Peyer's patch (tissue), 4 donors: ENCODE results near the gene NAALAD2. TPM values are rescaled to one million over a fixed set of nuclear protein-coding genes. Genes with fewer than 3 reads are reported as not detected.

Source experiments
- DNase-seq, 3 donors: peaks; one replicate each; pipeline ENCODE4 v3.0.0-alpha.2; 2017 to 2019
- H3K27ac ChIP-seq, 4 donors: fragments of 200-600 bp; sonication (generic); one replicate each; pipeline ENCODE4 v1.5.1; 2016 to 2019
- H3K27me3 ChIP-seq, 2 donors: fragments of 200-600 bp; sonication (generic); one replicate each; pipeline ENCODE4 v1.5.1; 2019
- H3K36me3 ChIP-seq, 3 donors: fragments of 200-600 bp; sonication (generic); one replicate each; pipeline ENCODE4 v1.5.1; 2016 to 2019
- H3K4me1 ChIP-seq, 4 donors: fragments of 200-600 bp; sonication (generic); one replicate each; pipeline ENCODE4 v1.5.1; 2016 to 2019
- H3K4me3 ChIP-seq, 4 donors: fragments of 200-600 bp; sonication (generic); 1 replicate in 3 of 4; 2 replicates in 1 of 4; pipeline ENCODE4 v1.5.1; 2016 to 2019; ENCODE audit warnings: mild to moderate bottlenecking in 1 of 4
- H3K9me3 ChIP-seq, 4 donors: fragments of 200-600 bp; sonication (generic); one replicate each; pipeline ENCODE4 v1.5.1; 2016 to 2019; ENCODE audit warnings: mild to moderate bottlenecking in 1 of 4
- CTCF ChIP-seq, 6 experiments: fragments of 450-650 bp in 4 of 6; fragments of 200-600 bp in 2 of 6; sonication (generic) in 1 of 6; IDR thresholded peaks; one replicate each; pipeline ENCODE4 v1.5.1; 2017 to 2019; ENCODE audit warnings: antibody characterized with exemption in 6 of 6, mild to moderate bottlenecking in 3 of 6, moderate library complexity in 1 of 6
- POLR2A ChIP-seq, 2 donors: fragments of 450-650 bp; IDR thresholded peaks; one replicate each; pipeline ENCODE4 v1.5.1; 2017; ENCODE audit warnings: antibody characterized with exemption in 2 of 2, mild to moderate bottlenecking in 2 of 2, moderate library complexity in 2 of 2
- small RNA-seq, 2 donors: library from RNA; depleted of rRNA; stranded (forward); fragments of <200 nt; gene quantifications; one replicate each; pipeline ENCODE3, GENCODE V24; 2016
- total RNA-seq, 4 donors: library from RNA; depleted of rRNA; stranded (reverse); fragments of >200 nt; gene quantifications; one replicate each; pipeline ENCODE4 v1.1.0, GENCODE V29; 2016

The NAALAD2 gene
- total RNA-seq, 4 donors from 2014 or later: 1.7 to 7.0 (median 4.2) TPM; not detected in 1

- no peaks in the 10 kb centered on the region for H3K27me3 ChIP-seq
- no peak overlapping the region for H3K27ac ChIP-seq
- H3K36me3 ChIP-seq: no peaks in the 10 kb centered on the region
- no peak overlapping the region for H3K4me3 ChIP-seq
- no peaks in the 10 kb centered on the region for H3K4me1 ChIP-seq
- no peak for DNase-seq
- no peaks in the 10 kb centered on the region for H3K9me3 ChIP-seq
- TF ChIP-seq CTCF (IDR thresholded peaks at IDR 0.05) (no peak), POLR2A (IDR thresholded peaks at IDR 0.05) (no peak)
These were observed 107.0 kb downstream of the NAALAD2 start for GRCh38 chr11:90241414-90241813.

Small RNAs within 50 kb of the gene (small RNA-seq; reads per million reads assigned to genes)
- 0 reads per million in 2 donors for gene RF00275

Other genes starting within 250 kb of the NAALAD2 start
- not detected for gene TRIM49D1, start 212.4 kb upstream of the NAALAD2 start, total RNA-seq
- not detected for gene TRIM49D2, start 210.6 kb upstream of the NAALAD2 start, total RNA-seq
- gene TRIM64, start 168.6 kb upstream of the NAALAD2 start, total RNA-seq: not detected
- gene TRIM49C, start 103.6 kb upstream of the NAALAD2 start, total RNA-seq: not detected
- gene UBTFL1, start 48.7 kb upstream of the NAALAD2 start, total RNA-seq: not detected
- gene CHORDC1, start 88.4 kb downstream of the NAALAD2 start, total RNA-seq: 10 to 100 TPM; 26.1 to 51.2 (median 43.7) TPM